Measurements from ENCODE around the gene COMMD9. TPM values are rescaled to one million over a fixed set of nuclear protein-coding genes. Genes with fewer than 3 reads are reported as not detected.

Gene COMMD9
- 10 to 100 TPM; 38.0 to 74.6 (median 45.4) TPM for total RNA-seq

DNA sequence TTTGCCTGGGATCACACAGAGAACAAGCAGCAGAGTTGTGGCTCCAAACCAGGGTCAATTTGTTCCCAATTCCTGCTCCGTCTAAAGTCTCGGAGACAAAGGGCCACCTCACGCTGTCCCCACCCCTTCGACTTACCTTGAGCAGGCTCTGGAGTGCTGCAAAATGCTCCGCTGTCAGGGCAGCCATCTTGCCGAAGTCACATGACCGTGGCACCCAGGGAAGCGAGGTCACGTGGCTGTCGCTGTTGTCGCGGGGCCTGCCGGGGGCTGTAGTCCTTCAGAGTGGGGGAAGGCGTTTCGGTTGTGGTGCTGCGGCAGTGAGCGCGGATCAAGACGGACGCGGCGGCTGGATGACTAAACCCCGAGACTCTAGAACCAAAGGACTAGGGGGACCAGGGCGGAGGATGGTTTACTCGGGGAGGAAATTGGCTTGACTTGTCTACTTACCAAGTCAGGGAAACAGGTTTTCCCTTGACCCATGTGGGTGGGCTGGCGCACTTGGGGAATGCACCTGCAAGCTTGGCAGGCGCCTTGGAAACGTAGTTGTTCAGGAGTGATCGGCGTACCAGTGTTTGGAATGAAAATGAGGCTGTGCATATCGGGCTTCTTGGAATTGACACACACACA lies at the start of gene COMMD9:
Gene COMMD9 (minus strand): TSS at position 199 of the 627 bp plus-strand sequence. CDS start 12 bp downstream, at position 187.
- TF ChIP-seq, protein P1, sequence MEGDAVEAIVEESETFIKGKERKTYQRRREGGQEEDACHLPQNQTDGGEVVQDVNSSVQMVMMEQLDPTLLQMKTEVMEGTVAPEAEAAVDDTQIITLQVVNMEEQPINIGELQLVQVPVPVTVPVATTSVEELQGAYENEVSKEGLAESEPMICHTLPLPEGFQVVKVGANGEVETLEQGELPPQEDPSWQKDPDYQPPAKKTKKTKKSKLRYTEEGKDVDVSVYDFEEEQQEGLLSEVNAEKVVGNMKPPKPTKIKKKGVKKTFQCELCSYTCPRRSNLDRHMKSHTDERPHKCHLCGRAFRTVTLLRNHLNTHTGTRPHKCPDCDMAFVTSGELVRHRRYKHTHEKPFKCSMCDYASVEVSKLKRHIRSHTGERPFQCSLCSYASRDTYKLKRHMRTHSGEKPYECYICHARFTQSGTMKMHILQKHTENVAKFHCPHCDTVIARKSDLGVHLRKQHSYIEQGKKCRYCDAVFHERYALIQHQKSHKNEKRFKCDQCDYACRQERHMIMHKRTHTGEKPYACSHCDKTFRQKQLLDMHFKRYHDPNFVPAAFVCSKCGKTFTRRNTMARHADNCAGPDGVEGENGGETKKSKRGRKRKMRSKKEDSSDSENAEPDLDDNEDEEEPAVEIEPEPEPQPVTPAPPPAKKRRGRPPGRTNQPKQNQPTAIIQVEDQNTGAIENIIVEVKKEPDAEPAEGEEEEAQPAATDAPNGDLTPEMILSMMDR (IDR thresholded peaks at IDR 0.05; ENCODE audit: low read depth), result no peak

DNA sequence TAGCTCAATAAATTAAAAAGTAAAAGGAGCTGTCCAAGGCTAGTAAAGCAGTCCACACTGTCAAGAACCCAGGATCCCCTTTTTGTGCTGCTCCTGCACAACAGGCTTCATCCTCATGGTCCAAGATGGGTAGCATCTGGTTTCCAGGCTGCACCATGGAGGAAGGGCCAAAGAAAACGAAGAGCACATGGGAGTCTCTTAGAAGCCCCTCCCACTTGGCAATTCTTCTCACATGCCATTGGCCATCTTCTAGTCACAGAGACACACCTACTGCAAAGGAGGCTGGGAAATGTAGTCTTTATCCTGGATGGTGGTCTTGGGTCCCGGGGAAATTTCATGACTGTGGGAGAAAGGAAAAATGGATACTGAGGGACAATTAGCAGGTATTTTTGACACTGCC lies 44.7 kb upstream of the COMMD9 start:
- TF ChIP-seq, protein P1 (IDR thresholded peaks at IDR 0.05; ENCODE audit: low read depth), result no peak

DNA sequence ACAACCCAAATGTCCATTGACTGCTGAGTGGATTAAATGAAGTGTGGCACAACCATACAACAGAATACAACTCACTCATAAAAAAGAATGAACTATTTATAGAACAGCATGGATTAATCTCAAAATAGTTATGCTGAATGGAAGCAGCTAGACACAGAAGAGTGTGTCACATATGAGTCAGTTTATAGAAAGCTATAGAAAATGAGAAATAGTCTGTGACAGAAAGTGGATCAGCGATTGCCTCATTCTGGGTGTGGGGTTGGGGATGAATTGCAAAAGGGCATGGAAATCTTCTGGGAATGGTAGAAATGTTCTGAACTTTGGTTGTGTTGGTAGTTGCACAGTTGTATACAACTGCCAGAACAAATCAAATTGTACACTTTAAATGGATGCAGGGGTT lies 44.2 kb upstream of the COMMD9 start:
- TF ChIP-seq, protein P1 (IDR thresholded peaks at IDR 0.05; ENCODE audit: low read depth), result no peak

DNA sequence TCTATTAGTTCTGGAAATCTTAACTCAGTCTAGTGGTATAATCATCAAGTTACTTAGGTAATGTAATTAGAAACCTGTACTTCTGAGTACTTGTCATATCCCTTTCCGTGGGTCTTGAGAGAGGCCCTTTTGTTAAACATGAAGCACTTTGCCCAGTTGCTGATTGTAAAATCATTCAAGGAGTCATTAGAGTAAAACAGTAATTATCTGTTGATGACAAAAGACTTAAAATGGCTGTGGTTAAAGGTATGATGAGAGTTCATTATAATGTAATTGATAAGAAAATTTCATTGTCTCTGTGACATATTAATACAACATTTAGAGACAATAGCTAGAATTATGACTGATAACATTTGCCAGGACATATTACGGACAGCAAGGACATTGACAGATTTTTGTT lies 41.2 kb upstream of the COMMD9 start:
- TF ChIP-seq, protein P1 (IDR thresholded peaks at IDR 0.05; ENCODE audit: low read depth), result no peak

DNA sequence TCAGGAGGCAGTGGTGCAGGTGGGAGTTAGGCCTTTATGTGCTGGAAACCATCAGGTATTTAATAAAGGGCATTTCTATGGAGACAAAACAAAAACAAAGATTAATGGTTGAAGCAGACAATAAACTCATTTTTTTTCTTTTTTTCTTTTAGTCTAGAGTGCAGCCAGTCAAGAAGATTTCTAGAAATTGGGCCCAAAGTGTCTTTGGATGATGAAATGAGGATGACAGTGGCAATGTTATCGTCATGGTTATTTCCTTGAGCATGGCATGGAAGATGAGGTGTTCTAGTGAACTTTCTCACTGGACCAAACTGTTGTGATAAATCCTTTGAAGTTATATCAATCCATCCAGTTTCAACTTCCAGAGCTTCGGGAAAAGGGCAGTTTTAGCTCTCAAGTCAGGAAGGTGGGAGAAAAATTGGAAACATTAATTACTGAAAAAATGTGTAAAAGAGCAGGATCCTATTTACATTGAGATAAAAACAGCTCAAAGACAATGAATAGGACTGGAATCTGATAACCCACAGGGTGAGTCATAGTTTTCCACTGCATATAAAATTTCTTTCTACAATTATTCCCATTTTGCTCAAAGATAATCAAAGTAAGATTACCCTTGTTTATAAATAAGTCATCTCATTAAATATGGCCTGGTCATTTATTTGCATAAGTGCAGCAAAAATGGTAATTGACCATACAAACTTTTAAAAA lies 39.9 kb upstream of the COMMD9 start:
- TF ChIP-seq, protein P1 (IDR thresholded peaks at IDR 0.05; ENCODE audit: low read depth), result no peak

DNA sequence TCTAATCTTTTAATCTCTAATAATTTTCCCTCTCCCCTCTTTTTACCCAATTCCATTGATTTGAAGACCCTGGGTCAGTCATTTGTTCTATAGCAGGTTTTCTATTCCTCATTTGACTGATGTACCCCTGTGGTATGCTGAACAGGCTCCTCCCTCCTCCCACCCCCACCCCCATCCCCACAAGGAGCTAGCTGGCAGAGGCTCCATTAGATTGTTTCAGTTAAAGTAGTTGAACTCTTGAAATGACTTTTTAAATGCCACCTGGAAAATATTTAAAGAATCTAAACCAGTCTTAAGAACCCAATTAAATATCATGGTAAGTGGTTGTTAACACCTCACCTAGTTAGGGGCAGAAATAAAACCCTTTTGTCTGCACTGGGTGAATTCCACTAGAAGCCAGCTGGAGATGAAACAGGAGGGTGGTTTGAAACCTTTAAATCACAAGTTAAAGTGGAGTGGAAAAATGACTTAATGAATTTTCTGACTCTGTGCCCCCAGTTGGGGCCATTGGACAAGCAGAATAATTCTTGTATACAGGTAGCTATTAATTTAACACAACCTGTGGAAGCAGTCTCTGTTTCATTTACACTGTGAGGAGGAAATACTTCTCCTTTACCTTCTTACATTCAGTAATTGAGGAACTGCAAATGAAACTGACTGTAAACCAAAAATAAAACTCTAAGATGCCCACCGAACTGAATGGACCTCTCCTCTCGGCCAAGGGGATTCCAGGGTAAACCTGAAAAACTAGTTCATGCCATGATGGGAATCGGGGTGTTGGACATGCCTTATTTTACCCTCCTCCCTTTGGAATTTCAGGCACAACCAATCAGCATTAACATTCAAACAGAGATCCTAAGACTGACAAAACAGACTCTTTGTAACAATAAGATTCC lies 37.5 kb upstream of the COMMD9 start:
- TF ChIP-seq, protein P1 (IDR thresholded peaks at IDR 0.05; ENCODE audit: low read depth), result no peak

DNA sequence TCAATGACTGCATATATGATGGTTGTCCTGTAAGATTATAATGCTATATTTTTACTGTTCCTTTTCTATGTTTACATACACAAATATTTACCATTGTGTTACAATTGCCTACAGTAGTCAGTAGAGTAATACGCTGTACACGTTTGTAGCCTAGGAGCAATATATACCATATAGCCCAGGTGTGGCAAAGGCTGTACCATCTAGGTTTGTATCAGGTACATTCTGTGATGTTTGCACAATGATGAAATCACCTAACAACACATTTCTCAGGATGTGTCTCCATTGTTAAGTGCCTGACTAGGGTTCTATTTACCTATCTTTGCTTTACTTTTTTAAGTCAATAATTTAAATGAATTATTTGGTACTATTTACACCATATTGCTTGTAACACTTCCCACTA lies 28.8 kb upstream of the COMMD9 start:
- TF ChIP-seq, protein P1 (IDR thresholded peaks at IDR 0.05; ENCODE audit: low read depth), result no peak
